ENCODE measurements around the gene DQX1. TPM values are rescaled to one million over a fixed set of nuclear protein-coding genes. Genes with fewer than 3 reads are reported as not detected.

Gene DQX1
- total and polyA plus RNA-seq, 9 donors = 0.04 to 1.3 (median 0.20) TPM; not detected in 1

DNA sequence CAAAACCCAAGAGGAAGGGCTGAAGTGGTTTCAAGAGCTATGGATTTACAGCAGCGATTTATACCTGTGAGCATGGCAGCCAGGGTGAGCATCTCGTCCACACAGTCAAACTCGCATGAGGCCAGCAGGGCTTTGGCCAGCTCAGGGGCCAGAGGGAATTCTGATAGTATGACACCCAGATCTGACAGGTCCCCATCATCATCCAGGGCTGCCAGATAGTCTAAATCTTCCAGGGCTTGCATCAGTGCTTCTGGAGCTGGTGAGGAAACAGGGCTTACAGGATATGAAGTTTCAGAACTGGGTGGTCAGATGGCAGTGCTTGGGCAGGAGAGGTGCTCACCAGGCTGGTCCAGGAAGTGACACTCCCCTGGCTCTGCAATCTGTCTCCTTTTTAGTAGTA is 3.5 kb downstream of the DQX1 start:
- peaks cover 37% of the 10 kb centered on the region for H3K27me3 ChIP-seq (ENCODE audit: control insufficient read depth, insufficient read depth, low read length)
- DNase-seq = no peak

DNA sequence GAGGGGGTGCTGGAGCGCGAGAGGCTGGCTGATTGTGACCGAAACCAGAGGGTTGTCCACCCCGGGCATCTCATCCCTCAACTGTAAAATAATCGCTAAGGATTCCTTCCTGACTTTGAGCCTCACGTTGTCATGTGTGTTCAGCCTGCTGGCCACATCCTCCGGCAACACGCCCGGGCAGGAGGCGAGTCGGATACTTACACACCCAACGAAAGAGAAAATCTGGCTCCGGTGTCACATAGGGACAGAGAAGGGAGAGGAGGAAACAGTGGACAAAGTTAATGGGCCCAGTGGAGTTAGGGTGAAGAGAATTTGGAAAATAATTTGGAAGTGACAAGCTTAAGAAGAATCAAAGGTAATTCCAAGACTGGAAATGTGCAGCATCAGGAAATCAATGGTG is 9.4 kb downstream of the DQX1 start:
- Histone ChIP-seq H3K27me3 (ENCODE audit: control insufficient read depth, insufficient read depth, low read length) (peaks cover 91% of the 10 kb centered on the region), H3K4me3 (ENCODE audit: low read length) (no peak overlapping the region), H3K36me3 (ENCODE audit: control insufficient read depth, insufficient read depth, low read length) (no peaks in the 10 kb centered on the region), H3K9me3 (replicated peaks; ENCODE audit: control insufficient read depth, low read depth, low read length) (no peaks in the 10 kb centered on the region), H3K27ac (ENCODE audit: low read length) (no peak overlapping the region), H3K4me1 (ENCODE audit: control insufficient read depth, insufficient read depth, low read length) (peaks cover 24% of the 10 kb centered on the region)
- 63% methylated on average over 11 of the region's 13 CpGs for WGBS (ENCODE audit: insufficient coverage)
- no peak for DNase-seq

More for the DNA sequence above, 3.5 kb downstream of the DQX1 start:
- no peak overlapping the region for H3K27ac ChIP-seq (ENCODE audit: low read length)
- no peaks in the 10 kb centered on the region for H3K9me3 ChIP-seq (replicated peaks; ENCODE audit: control insufficient read depth, low read depth, low read length)
- H3K4me3 ChIP-seq (ENCODE audit: low read length) = no peak overlapping the region
- no peaks in the 10 kb centered on the region for H3K4me1 ChIP-seq (ENCODE audit: control insufficient read depth, insufficient read depth, low read length)
- H3K36me3 ChIP-seq (ENCODE audit: control insufficient read depth, insufficient read depth, low read length) = peaks cover 23% of the 10 kb centered on the region
- WGBS (ENCODE audit: insufficient coverage) = 70% methylated on average over 3 of the region's 3 CpGs

DNA sequence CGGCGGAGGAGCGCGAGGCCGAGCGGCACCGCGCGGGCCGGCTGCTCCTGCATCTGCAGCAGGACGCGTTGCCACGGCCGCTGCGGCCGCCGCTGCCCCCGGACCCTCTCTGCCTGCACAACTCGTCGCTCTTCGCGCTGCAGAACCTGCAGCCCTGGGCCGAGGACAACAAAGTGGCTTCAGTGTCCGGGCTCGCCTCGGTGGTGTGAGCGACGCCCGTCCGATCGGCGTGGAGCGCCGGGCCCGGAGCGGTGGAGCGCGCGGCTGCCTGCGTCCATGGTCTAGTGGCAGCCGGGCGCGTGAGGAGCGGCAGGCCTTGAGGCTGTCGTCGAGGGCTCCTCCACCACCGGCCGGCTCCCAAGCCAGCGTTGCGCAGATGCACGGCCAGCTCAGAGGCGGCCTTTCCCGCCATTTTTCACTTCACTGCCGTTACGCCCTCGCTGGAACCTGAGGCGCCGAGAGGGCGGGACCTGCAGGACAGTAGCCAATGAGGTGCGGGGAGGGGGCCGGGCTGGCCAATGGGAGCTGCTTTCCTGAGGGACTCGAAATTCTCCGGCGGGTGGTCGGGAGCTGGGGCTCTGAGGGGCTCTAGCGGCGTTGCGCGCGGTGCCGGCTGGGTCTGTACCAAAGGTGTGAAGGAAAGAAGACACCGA is 9.9 kb downstream of the DQX1 start:
- peak; percentile 75 for DNase-seq
- peak overlapping the region; percentile 13 for H3K4me3 ChIP-seq (ENCODE audit: low read length)
- H3K4me1 ChIP-seq (ENCODE audit: control insufficient read depth, insufficient read depth, low read length) = peaks cover 24% of the 10 kb centered on the region
- no peaks in the 10 kb centered on the region for H3K36me3 ChIP-seq (ENCODE audit: control insufficient read depth, insufficient read depth, low read length)
- H3K9me3 ChIP-seq (replicated peaks; ENCODE audit: control insufficient read depth, low read depth, low read length) = no peaks in the 10 kb centered on the region
- no peak overlapping the region for H3K27ac ChIP-seq (ENCODE audit: low read length)
- peaks cover 93% of the 10 kb centered on the region for H3K27me3 ChIP-seq (ENCODE audit: control insufficient read depth, insufficient read depth, low read length)
- under 1% methylated on average over 69 of the region's 72 CpGs for WGBS (ENCODE audit: insufficient coverage)

DNA sequence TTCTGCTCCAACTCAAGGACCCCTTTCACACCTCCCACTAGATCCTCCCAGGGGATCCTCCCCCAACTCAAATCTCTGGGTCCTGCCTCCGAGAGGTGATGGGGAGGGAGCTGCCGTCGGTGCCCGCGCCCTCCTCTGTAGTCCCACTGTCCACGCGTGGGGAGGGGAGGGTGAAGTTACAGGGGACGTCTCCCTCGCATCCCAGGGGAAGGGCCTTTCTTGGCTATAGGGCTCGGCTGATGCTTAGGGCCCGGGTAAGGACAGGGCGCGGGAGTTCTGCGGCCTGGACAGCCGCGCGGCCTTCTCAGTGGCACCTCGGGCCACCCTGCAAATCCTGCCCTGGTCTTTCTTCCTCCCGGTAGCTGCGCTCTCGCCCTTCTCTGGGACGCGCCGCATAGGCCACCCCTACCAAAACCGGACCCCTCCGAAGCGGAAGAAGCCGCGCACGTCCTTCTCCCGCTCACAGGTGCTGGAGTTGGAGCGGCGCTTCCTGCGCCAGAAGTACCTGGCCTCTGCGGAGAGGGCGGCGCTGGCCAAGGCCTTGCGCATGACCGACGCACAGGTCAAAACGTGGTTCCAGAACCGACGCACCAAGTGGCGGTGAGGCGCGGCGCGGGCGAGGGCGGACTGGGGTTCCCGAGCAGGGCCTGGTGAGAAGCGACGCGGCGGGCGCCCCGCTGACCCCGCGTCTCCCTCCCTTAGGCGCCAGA is 10.6 kb downstream of the DQX1 start:
- no peaks in the 10 kb centered on the region for H3K9me3 ChIP-seq (replicated peaks; ENCODE audit: control insufficient read depth, low read depth, low read length)
- no peak overlapping the region for H3K4me3 ChIP-seq (ENCODE audit: low read length)
- DNase-seq = no peak
- no peaks in the 10 kb centered on the region for H3K36me3 ChIP-seq (ENCODE audit: control insufficient read depth, insufficient read depth, low read length)
- WGBS (ENCODE audit: insufficient coverage) = 3% methylated on average over 49 of the region's 60 CpGs
- H3K27me3 ChIP-seq (ENCODE audit: control insufficient read depth, insufficient read depth, low read length) = peaks cover 95% of the 10 kb centered on the region
- H3K4me1 ChIP-seq (ENCODE audit: control insufficient read depth, insufficient read depth, low read length) = peaks cover 24% of the 10 kb centered on the region
- H3K27ac ChIP-seq (ENCODE audit: low read length) = no peak overlapping the region

DNA sequence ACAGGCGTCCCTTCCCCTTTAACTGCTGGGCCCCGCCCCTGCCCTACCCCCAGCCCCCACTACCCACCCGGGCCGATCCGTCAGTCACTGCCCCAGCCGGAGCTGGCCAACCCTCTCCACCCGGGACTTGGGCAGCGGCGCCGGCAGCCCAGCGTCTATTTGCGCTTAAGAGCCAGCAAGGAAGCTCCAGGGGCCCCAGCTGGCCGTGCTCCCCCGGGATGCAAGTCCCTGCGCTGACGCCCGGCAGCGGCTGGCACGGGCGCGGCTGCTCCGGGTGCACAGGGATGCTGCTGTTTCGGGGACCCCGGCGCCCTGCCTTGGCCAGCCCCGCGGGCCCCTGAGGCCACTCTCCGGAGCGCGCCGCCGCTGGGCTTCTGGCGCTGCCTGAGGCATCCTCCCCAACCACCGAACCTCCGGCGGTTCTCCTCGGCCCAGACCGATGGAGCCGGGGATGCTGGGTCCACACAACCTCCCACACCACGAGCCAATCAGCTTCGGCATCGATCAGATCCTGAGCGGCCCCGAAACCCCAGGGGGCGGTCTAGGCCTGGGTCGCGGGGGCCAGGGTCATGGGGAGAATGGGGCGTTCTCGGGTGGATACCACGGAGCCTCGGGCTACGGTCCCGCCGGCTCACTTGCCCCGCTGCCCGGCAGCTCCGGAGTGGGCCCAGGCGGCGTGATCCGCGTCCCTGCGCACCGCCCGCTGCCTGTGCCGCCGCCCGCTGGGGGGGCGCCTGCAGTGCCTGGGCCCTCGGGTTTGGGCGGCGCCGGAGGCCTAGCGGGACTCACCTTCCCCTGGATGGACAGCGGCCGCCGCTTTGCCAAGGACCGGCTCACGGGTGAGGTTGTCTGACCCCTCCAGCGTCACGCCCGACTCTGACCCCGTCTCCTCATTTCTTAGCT is 11.4 kb downstream of the DQX1 start, which contains the start of gene TLX2:
TSS of gene TLX2 (plus strand) at position 83 of the 903 bp plus-strand sequence. CDS start at position 440, 357 bp downstream.
- peaks cover 95% of the 10 kb centered on the region for H3K27me3 ChIP-seq (ENCODE audit: control insufficient read depth, insufficient read depth, low read length)
- DNase-seq = no peak
- WGBS (ENCODE audit: insufficient coverage) = 2% methylated on average over 61 of the region's 82 CpGs

GRCh38 chr2:74513605-74514367 is 12.2 kb downstream of the DQX1 start:
- Histone ChIP-seq H3K4me3 (ENCODE audit: low read length) (no peak overlapping the region), H3K36me3 (ENCODE audit: control insufficient read depth, insufficient read depth, low read length) (no peaks in the 10 kb centered on the region), H3K27ac (ENCODE audit: low read length) (no peak overlapping the region), H3K4me1 (ENCODE audit: control insufficient read depth, insufficient read depth, low read length) (peaks cover 24% of the 10 kb centered on the region), H3K27me3 (ENCODE audit: control insufficient read depth, insufficient read depth, low read length) (peaks cover 89% of the 10 kb centered on the region), H3K9me3 (replicated peaks; ENCODE audit: control insufficient read depth, low read depth, low read length) (no peaks in the 10 kb centered on the region)
- no peak for DNase-seq
- 1% methylated on average over 51 of the region's 52 CpGs for WGBS (ENCODE audit: insufficient coverage)

More for the DNA sequence above, 11.4 kb downstream of the DQX1 start, which contains the start of gene TLX2:
- Histone ChIP-seq H3K9me3 (replicated peaks; ENCODE audit: control insufficient read depth, low read depth, low read length) (no peaks in the 10 kb centered on the region), H3K27ac (ENCODE audit: low read length) (no peak within 1 kb of the TSS), H3K4me1 (ENCODE audit: control insufficient read depth, insufficient read depth, low read length) (peaks cover 24% of the 10 kb centered on the region), H3K4me3 (ENCODE audit: low read length) (no peak within 1 kb of the TSS), H3K36me3 (ENCODE audit: control insufficient read depth, insufficient read depth, low read length) (no peaks in the 10 kb centered on the region)

DNA sequence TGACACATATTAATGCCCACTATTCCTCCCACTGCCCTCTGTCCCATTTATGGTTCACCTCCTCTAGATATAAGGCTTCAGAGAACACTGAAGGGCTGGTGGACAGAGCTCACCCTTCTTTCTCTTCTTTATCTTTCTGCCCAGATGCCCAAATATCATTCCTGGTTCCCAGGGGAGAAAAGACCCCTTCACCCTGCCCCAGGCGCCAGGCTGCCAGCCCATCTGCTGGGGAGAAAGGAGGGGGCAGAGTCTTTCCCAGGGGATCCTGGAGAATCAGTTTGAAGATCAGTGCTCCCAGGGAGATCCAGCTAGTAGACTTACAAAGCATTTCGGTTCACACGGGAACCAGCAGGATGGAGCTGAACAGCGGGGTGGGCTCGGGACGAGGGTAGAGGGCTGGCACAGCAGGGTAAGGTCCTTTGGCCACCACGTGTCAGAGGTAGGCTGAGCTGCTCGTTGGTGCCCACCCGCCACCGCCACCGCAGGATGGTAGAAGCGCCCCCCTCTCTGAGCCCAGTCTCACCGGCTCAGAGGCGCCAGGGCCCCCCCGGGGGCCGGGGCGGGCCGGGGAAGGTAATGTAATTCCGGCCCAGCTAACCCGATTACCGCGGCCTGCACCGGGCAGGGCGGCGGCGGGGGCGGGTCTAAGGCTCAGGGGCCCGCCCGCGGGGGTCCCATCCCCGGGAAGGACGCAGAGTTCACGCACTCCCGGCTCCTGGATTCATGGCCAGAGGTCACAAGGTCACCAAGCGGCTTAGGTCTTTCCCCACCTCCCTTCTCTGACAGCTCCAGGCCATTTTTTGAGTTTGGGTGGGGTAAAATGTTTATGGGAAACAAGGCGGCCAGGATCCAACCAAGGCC is 13.1 kb downstream of the DQX1 start:
- no peak overlapping the region for H3K27ac ChIP-seq (ENCODE audit: low read length)
- H3K9me3 ChIP-seq (replicated peaks; ENCODE audit: control insufficient read depth, low read depth, low read length) = no peaks in the 10 kb centered on the region
- H3K4me3 ChIP-seq (ENCODE audit: low read length) = no peak overlapping the region
- H3K36me3 ChIP-seq (ENCODE audit: control insufficient read depth, insufficient read depth, low read length) = no peaks in the 10 kb centered on the region
- peaks cover 29% of the 10 kb centered on the region for H3K4me1 ChIP-seq (ENCODE audit: control insufficient read depth, insufficient read depth, low read length)
- no peak for DNase-seq
- WGBS (ENCODE audit: insufficient coverage) = 2% methylated on average over 31 of the region's 36 CpGs
- peaks cover 90% of the 10 kb centered on the region for H3K27me3 ChIP-seq (ENCODE audit: control insufficient read depth, insufficient read depth, low read length)

- H3K4me3 ChIP-seq (ENCODE audit: low read length) = no peak overlapping the region
- peaks cover 4% of the 10 kb centered on the region for H3K36me3 ChIP-seq (ENCODE audit: control insufficient read depth, insufficient read depth, low read length)
- H3K27me3 ChIP-seq (ENCODE audit: control insufficient read depth, insufficient read depth, low read length) = peaks cover 80% of the 10 kb centered on the region
- WGBS (ENCODE audit: insufficient coverage) = 67% methylated on average over 1 of the region's 11 CpGs
- H3K9me3 ChIP-seq (replicated peaks; ENCODE audit: control insufficient read depth, low read depth, low read length) = no peaks in the 10 kb centered on the region
- no peak for DNase-seq
- no peak overlapping the region for H3K27ac ChIP-seq (ENCODE audit: low read length)
- H3K4me1 ChIP-seq (ENCODE audit: control insufficient read depth, insufficient read depth, low read length) = peaks cover 36% of the 10 kb centered on the region
Measured at GRCh38 chr2:74511104-74511989, 14.7 kb downstream of the DQX1 start.
